K562 (cell line): ENCODE measurements around the gene ADARB2. TPM values are rescaled to one million over a fixed set of nuclear protein-coding genes. Genes with fewer than 3 reads are reported as not detected.

Source experiments
- ATAC-seq: fragments of 200-7000 bp; cut with Tn5 transposase; 3 replicates; pipeline ENCODE4 v1.9.1; 2020; ENCODE audit warnings: moderate library complexity
- BruUV-seq: library from RNA; stranded (reverse); fragments of 400-500 nt; replicated peaks from 2 replicates; lab custom pipeline; 2021; lab: Mats Ljungman, UMichigan
- CTCF ChIA-PET: fragments of 300-600 bp; formaldehyde crosslinking; extraction: SDS; loops from one replicate; lab custom pipeline; 2021; ENCODE audit warnings: low intra/inter-chr PET ratio; lab: Yijun Ruan, JAX
- POLR2A ChIA-PET: fragments of 300-600, 350-650 bp; sonication (Branson Sonifier 250); formaldehyde crosslinking; extraction: SDS; loops from one replicate; lab custom pipeline; 2021; ENCODE audit warnings: antibody characterized with exemption, inconsistent platforms; lab: Yijun Ruan, JAX
- DNase-seq, 4 experiments: peaks; one replicate each; pipeline versions ENCODE4 v3.0.0 to v3.0.0-alpha.2; 2011 to 2018; ENCODE audit warnings: low spot score in 3 of 4, mixed read lengths in 3 of 4; ENCODE audit errors: extremely low read depth in 1 of 4
- FAIRE-seq: peaks from 2 replicates; lab custom pipeline; 2011; peaks lifted over from hg19 to GRCh38; lab: Jason Lieb, UNC
- H2AFZ ChIP-seq: 2 replicates; pipeline ENCODE4 v1.6.0; 2011; ENCODE audit warnings: low read depth, low read length, control low read depth, inconsistent platforms
- H3K27ac ChIP-seq: fragments of 200-600 bp; 3 replicates; pipeline ENCODE4 v1.8.0; 2011; ENCODE audit warnings: low read depth, mild to moderate bottlenecking, control low read depth, inconsistent platforms, low read length, moderate library complexity, mixed read lengths; ENCODE audit errors: extremely low read depth
- H3K27me3 ChIP-seq, 2 experiments: fragments of 300-600 bp in 1 of 2; 2 replicates in 1 of 2; 3 replicates in 1 of 2; pipeline versions ENCODE4 v1.6.0 to v1.8.0; 2011; ENCODE audit warnings: inconsistent platforms in 2 of 2, low read length in 2 of 2, mild to moderate bottlenecking in 1 of 2, mixed read lengths in 1 of 2, moderate library complexity in 1 of 2; ENCODE audit not compliant: control insufficient read depth in 2 of 2, insufficient read depth in 2 of 2
- H3K36me3 ChIP-seq: fragments of 300-600 bp; 3 replicates; pipeline ENCODE4 v1.8.0; 2011; ENCODE audit warnings: mild to moderate bottlenecking, low read length, inconsistent platforms; ENCODE audit not compliant: control insufficient read depth, insufficient read depth
- H3K4me1 ChIP-seq, 2 experiments: fragments of 200-600 bp in 1 of 2; replicated peaks in 1 of 2; 2 replicates in 1 of 2; 3 replicates in 1 of 2; pipeline versions ENCODE4 v1.5.1 to v1.8.0; 2011; ENCODE audit warnings: inconsistent platforms in 2 of 2, low read length in 2 of 2, mild to moderate bottlenecking in 1 of 2, mixed read lengths in 1 of 2, moderate library complexity in 1 of 2; ENCODE audit not compliant: control insufficient read depth in 2 of 2, insufficient read depth in 2 of 2
- H3K4me2 ChIP-seq: 2 replicates; pipeline ENCODE4 v1.6.1; 2011; ENCODE audit warnings: low read length, control low read depth, inconsistent platforms, mixed read lengths; ENCODE audit not compliant: insufficient read depth
- H3K4me3 ChIP-seq: fragments of 200-600 bp; sonication (generic), shearing (Covaris generic); 2 replicates; pipeline ENCODE4 v1.5.1; 2016; ENCODE audit warnings: control low read depth, inconsistent platforms
- H3K79me2 ChIP-seq: fragments of 200-600 bp; 3 replicates; pipeline ENCODE4 v1.8.0; 2011; ENCODE audit warnings: low read length, inconsistent platforms; ENCODE audit not compliant: control insufficient read depth, insufficient read depth
- H3K9ac ChIP-seq, 2 experiments: 2 replicates each; pipeline versions ENCODE4 v1.6.0 to v1.6.1; 2011; ENCODE audit warnings: low read depth in 2 of 2, low read length in 2 of 2, control low read depth in 1 of 2, inconsistent platforms in 1 of 2, mild to moderate bottlenecking in 1 of 2, mixed read lengths in 1 of 2; ENCODE audit not compliant: insufficient read depth in 1 of 2
- H3K9me1 ChIP-seq: one replicate; pipeline ENCODE4 v1.6.0; 2011; ENCODE audit warnings: inconsistent platforms, mild to moderate bottlenecking, low read length, moderate library complexity; ENCODE audit not compliant: control insufficient read depth, insufficient read depth
- H3K9me3 ChIP-seq: replicated peaks from 2 replicates; pipeline ENCODE4 v1.5.1; 2011; ENCODE audit warnings: low read depth, low read length, inconsistent platforms; ENCODE audit not compliant: control insufficient read depth, insufficient read depth
- H4K20me1 ChIP-seq: replicated peaks from 2 replicates; pipeline ENCODE4 v1.6.1; 2011; ENCODE audit warnings: low read length, inconsistent platforms, mixed read lengths; ENCODE audit not compliant: control insufficient read depth, insufficient read depth
- NFIC ChIP-seq: fragments of 450-650 bp; IDR thresholded peaks from 2 replicates; pipeline ENCODE4 v1.6.1; 2017; ENCODE audit warnings: mild to moderate bottlenecking, inconsistent platforms
- WGBS: fragments of 100-300 bp; shearing (Covaris generic); methylation state at CpG from one replicate; pipeline ENCODE4 v1.1.6; 2016; ENCODE audit warnings: low coverage, mixed read lengths; ENCODE audit not compliant: insufficient coverage; ENCODE audit errors: missing lambda C conversion rate; 5-methylcytosine and 5-hydroxymethylcytosine counted together
- in situ Hi-C: fragments of 300-500 bp; cut with MboI; formaldehyde crosslinking; loops from 4 replicates; pipeline ENCODE4 v1.15.0; 2018; ENCODE audit warnings: inconsistent platforms, mixed read lengths
- intact Hi-C: fragments of 100-400 bp; cut with micrococcal nuclease; formaldehyde crosslinking; loops from 2 replicates; pipeline ENCODE4 v1.14.2; 2022
- polyA plus RNA-seq, 8 experiments: library from polyadenylated mRNA; depleted of rRNA in 4 of 8; stranded (reverse) in 5 of 8; unstranded in 3 of 8; fragments of >200 nt; fragmentation: Nextera tagmentation in 2 of 8; fragmentation: Illumina TruSeq in 1 of 8; extraction: Ambion mirVana in 2 of 8; extraction: Trizol in 1 of 8; gene quantifications; 2 replicates each; pipeline versions ENCODE4 v1.2.1 to v1.2.3, GENCODE V29; 2011 to 2014; ENCODE audit warnings: inconsistent platforms in 1 of 8, missing spikeins in 1 of 8
- total RNA-seq, 7 experiments: library from RNA; depleted of rRNA in 6 of 7; stranded (reverse); fragments of >200 nt in 6 of 7; fragmentation: Illumina TruSeq in 2 of 7; extraction: Trizol in 2 of 7; gene quantifications; 2 replicates each; pipeline versions ENCODE4 v1.2.1 to v1.2.3, GENCODE V29; 2011 to 2021; ENCODE audit warnings: low replicate concordance in 1 of 7
- TF ChIP-seq, protein P1 (sequence below): fragments of 250-450 bp; sonication (Bioruptor Pico); IDR thresholded peaks from 2 replicates; pipeline ENCODE4 v1.5.0; 2022; ENCODE audit warnings: mild to moderate bottlenecking

The ADARB2 gene
- total and polyA plus RNA-seq, 9 of the 15 experiments (the other 6 are each of a cell fraction or from before 2014, with no cell fraction given), result not detected

DNA sequence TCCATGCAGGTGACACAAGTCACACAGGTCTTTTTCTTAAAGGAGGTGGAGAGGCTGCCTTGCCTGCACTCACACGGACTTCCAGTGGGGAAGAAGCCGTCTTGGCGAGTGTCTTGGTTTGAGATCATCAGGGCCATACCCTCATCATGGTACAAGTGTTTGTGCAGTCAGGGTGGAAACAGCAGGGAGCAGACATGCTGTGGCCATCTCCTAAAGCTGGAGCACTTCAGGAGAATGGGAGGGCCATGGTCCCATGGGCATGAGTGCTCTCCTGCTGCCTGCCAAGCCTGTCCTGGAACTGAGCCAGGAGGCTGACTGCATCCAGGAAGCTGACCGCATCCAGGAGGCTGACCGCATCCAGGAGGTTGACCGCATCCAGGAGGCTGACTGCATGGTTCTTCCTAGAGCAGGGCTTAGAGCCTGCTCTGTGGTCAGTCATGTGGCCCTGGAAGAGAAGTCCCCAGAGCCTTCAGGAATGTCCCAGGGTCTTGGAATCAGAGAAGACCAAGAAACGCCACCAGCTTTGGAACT lies 98.4 kb downstream of the ADARB2 start:
- no peak for DNase-seq
- Histone ChIP-seq H3K9me3 (no peaks in the 10 kb centered on the region), H3K4me2 (no peak overlapping the region), H3K27me3 (peaks cover 0 to 12% of the 10 kb centered on the region in 2 experiments; a peak in 2 of 5 replicates), H2AFZ (no peak overlapping the region), H3K36me3 (no peaks in the 10 kb centered on the region), H3K4me1 (no peaks in the 10 kb centered on the region), H3K79me2 (no peaks in the 10 kb centered on the region), H4K20me1 (peaks cover 4% of the 10 kb centered on the region; the same call in 1 of the 2 replicates), H3K4me3 (no peak overlapping the region), H3K9ac (no peak overlapping the region), H3K9me1 (no peaks in the 10 kb centered on the region), H3K27ac (no peak overlapping the region)
- in situ Hi-C loops (no loop called here), intact Hi-C loops (no loop called here)
- no TSS peak for BruUV-seq
- no peak for FAIRE-seq
- 0% methylated on average over 7 of the region's 7 CpGs for WGBS
- TF ChIP-seq, protein P1, sequence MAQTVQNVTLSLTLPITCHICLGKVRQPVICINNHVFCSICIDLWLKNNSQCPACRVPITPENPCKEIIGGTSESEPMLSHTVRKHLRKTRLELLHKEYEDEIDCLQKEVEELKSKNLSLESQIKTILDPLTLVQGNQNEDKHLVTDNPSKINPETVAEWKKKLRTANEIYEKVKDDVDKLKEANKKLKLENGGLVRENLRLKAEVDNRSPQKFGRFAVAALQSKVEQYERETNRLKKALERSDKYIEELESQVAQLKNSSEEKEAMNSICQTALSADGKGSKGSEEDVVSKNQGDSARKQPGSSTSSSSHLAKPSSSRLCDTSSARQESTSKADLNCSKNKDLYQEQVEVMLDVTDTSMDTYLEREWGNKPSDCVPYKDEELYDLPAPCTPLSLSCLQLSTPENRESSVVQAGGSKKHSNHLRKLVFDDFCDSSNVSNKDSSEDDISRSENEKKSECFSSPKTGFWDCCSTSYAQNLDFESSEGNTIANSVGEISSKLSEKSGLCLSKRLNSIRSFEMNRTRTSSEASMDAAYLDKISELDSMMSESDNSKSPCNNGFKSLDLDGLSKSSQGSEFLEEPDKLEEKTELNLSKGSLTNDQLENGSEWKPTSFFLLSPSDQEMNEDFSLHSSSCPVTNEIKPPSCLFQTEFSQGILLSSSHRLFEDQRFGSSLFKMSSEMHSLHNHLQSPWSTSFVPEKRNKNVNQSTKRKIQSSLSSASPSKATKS (CRISPR knock-in tag), result no peak
- TF ChIP-seq NFIC, result 0 out of 2 replicates have a peak, but pooled peaks have one; percentile 47
- CTCF ChIA-PET, result no interaction called here
- no peak for ATAC-seq
- POLR2A ChIA-PET, result interaction anchor here (2.1 kb wide), 1 partner anchor 13 kb away, joined by 5 read pairs; no protein-coding TSS in a partner anchor
